Esophagus muscularis mucosa (tissue), 3 donors: ENCODE data around the gene UBE2QL1.

ENCODE experiments used
- POLR2A ChIP-seq: fragments of 450-650 bp; IDR thresholded peaks from one replicate; pipeline ENCODE4 v1.6.1; 2017; ENCODE audit warnings: antibody characterized with exemption, moderate library complexity, mild to moderate bottlenecking, low read depth
- TF ChIP-seq, protein P1 (sequence below), 3 experiments: fragments of 200-600 bp in 2 of 3; fragments of 450-650 bp in 1 of 3; sonication (generic) in 2 of 3; IDR thresholded peaks; one replicate each; pipeline ENCODE4 v1.5.1; 2017 to 2019; ENCODE audit warnings: antibody characterized with exemption in 3 of 3, mild to moderate bottlenecking in 2 of 3, moderate library complexity in 1 of 3

DNA sequence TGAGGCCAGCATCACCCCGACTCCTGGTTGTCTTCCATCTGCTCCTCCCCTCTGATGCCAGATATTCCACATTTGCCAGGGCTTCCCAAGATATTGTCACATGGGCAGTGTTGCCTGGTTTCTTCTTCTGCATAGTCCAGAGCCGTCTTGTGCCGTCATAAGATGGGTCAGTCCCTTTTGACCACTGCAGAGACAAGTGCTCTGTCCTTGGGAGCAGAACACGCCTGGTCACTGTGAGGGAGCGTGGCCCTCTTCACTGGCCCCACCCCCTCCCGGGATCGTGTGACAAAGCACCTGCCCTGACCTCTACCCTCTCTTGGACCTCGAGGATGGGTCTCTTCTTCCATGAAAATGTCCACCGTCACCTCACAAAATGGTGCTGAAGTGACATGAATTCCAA lies 41.6 kb downstream of the UBE2QL1 start:
- TF ChIP-seq, protein P1, sequence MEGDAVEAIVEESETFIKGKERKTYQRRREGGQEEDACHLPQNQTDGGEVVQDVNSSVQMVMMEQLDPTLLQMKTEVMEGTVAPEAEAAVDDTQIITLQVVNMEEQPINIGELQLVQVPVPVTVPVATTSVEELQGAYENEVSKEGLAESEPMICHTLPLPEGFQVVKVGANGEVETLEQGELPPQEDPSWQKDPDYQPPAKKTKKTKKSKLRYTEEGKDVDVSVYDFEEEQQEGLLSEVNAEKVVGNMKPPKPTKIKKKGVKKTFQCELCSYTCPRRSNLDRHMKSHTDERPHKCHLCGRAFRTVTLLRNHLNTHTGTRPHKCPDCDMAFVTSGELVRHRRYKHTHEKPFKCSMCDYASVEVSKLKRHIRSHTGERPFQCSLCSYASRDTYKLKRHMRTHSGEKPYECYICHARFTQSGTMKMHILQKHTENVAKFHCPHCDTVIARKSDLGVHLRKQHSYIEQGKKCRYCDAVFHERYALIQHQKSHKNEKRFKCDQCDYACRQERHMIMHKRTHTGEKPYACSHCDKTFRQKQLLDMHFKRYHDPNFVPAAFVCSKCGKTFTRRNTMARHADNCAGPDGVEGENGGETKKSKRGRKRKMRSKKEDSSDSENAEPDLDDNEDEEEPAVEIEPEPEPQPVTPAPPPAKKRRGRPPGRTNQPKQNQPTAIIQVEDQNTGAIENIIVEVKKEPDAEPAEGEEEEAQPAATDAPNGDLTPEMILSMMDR (IDR thresholded peaks at IDR 0.05), result no peak
- no peak for TF ChIP-seq POLR2A
